ENCODE results near the gene GTF2A1L.

- TF ChIP-seq CTCF (IDR thresholded peaks at IDR 0.05) (no peak), POLR2A (IDR thresholded peaks at IDR 0.05) (no peak)
Measured at GRCh38 chr2:48626047-48626446, 8.4 kb downstream of the GTF2A1L start.
